C4-2B (cell line): Measurements from ENCODE around the gene YIPF6.
"Not testable (repeated sequence)": the region's sequence is repeated elsewhere in the genome, so short reads cannot be mapped to it uniquely, and the experiment has no call there.

Source experiments
- H3K27ac ChIP-seq: fragments of 450-650 bp; 2 replicates; pipeline ENCODE4 v1.5.1; 2017
- CTCF ChIP-seq: fragments of 450-650 bp; conservative IDR thresholded peaks from 2 replicates; pipeline ENCODE4 v1.5.1; 2017; ENCODE audit warnings: mild to moderate bottlenecking
- ZFX ChIP-seq: fragments of 450-650 bp; IDR thresholded peaks from 2 replicates; pipeline ENCODE4 v1.6.1; 2017

The YIPF6 gene

GRCh38 chrX:68550193-68550592 lies 51.3 kb downstream of the YIPF6 start:
- TF ChIP-seq ZFX (no peak), CTCF (no peak)
- no peak overlapping the region for H3K27ac ChIP-seq

GRCh38 chrX:68556036-68556435 lies 57.2 kb downstream of the YIPF6 start:
- no peak overlapping the region for H3K27ac ChIP-seq
- no peak for TF ChIP-seq ZFX
- TF ChIP-seq CTCF: no peak

- H3K27ac ChIP-seq: not testable (repeated sequence)
Measured at GRCh38 chrX:68557126-68557525, 58.3 kb downstream of the YIPF6 start.

- H3K27ac ChIP-seq: not testable (repeated sequence)
Measured at GRCh38 chrX:68559905-68560304, 61.1 kb downstream of the YIPF6 start.

GRCh38 chrX:68568136-68568535 lies 69.3 kb downstream of the YIPF6 start:
- no peak overlapping the region for H3K27ac ChIP-seq
- no peak for TF ChIP-seq ZFX
- TF ChIP-seq CTCF: no peak

- no peak for TF ChIP-seq CTCF
- TF ChIP-seq ZFX: no peak
- no peak overlapping the region for H3K27ac ChIP-seq
Measured at GRCh38 chrX:68570598-68570997, 71.7 kb downstream of the YIPF6 start.

GRCh38 chrX:68571292-68571609 lies 72.4 kb downstream of the YIPF6 start:
- no peak overlapping the region for H3K27ac ChIP-seq
- TF ChIP-seq CTCF (no peak), ZFX (no peak)

GRCh38 chrX:68571610-68572311 lies 72.9 kb downstream of the YIPF6 start:
- H3K27ac ChIP-seq: no peak overlapping the region
- TF ChIP-seq ZFX (no peak), CTCF (no peak)

- no peak for TF ChIP-seq ZFX
- TF ChIP-seq CTCF: no peak
Measured at GRCh38 chrX:68574240-68574639, 75.4 kb downstream of the YIPF6 start.

More at GRCh38 chrX:68574240-68574639, 75.4 kb downstream of the YIPF6 start:
- H3K27ac ChIP-seq: no peak overlapping the region
